Keratinocyte (primary cell): ENCODE results near the gene ZNF33B. TPM values are rescaled to one million over a fixed set of nuclear protein-coding genes. Genes with fewer than 3 reads are reported as not detected.

ENCODE experiments used
- DNase-seq: peaks from one replicate; pipeline ENCODE4 v3.0.0-alpha.2; 2011; ENCODE audit warnings: low read depth, missing footprints, low spot score
- FAIRE-seq: peaks from 2 replicates; lab custom pipeline; 2011; peaks lifted over from hg19 to GRCh38; lab: Jason Lieb, UNC
- H2AFZ ChIP-seq: 2 replicates; pipeline ENCODE4 v1.6.0; 2012; ENCODE audit warnings: low read length, control low read depth, inconsistent platforms; ENCODE audit not compliant: control insufficient read depth
- H3K27ac ChIP-seq: 2 replicates; pipeline ENCODE4 v1.5.1; 2011; ENCODE audit warnings: low read length; ENCODE audit not compliant: control insufficient read depth, insufficient read depth
- H3K27me3 ChIP-seq: 3 replicates; pipeline ENCODE4 v1.6.0; 2011; ENCODE audit warnings: low read length; ENCODE audit not compliant: control insufficient read depth, insufficient read depth; ENCODE audit errors: extremely low read depth
- H3K36me3 ChIP-seq, 2 experiments: 2 replicates in 1 of 2; 3 replicates in 1 of 2; pipeline ENCODE4 v1.5.1; 2011; ENCODE audit warnings: low read length in 2 of 2, mild to moderate bottlenecking in 1 of 2; ENCODE audit not compliant: control insufficient read depth in 2 of 2, insufficient read depth in 2 of 2; ENCODE audit errors: extremely low read depth in 1 of 2
- H3K4me1 ChIP-seq: 3 replicates; pipeline ENCODE4 v1.5.1; 2011; ENCODE audit warnings: low read length; ENCODE audit not compliant: control insufficient read depth, insufficient read depth; ENCODE audit errors: extremely low read depth
- H3K4me2 ChIP-seq: 3 replicates; pipeline ENCODE4 v1.6.0; 2011; ENCODE audit warnings: low read depth, low read length; ENCODE audit not compliant: control insufficient read depth, insufficient read depth; ENCODE audit errors: extremely low read depth
- H3K4me3 ChIP-seq, 3 experiments: fragments of 200-600 bp in 1 of 3; sonication (generic) in 1 of 3; 2 replicates in 2 of 3; 3 replicates in 1 of 3; pipeline ENCODE4 v1.5.1; 2011 to 2016; ENCODE audit warnings: low read length in 3 of 3, mild to moderate bottlenecking in 3 of 3, control low read depth in 2 of 3, inconsistent platforms in 1 of 3, low read depth in 1 of 3, mixed read lengths in 1 of 3, mixed run types in 1 of 3, moderate library complexity in 1 of 3; ENCODE audit not compliant: control insufficient read depth in 2 of 3, insufficient read depth in 2 of 3; ENCODE audit errors: extremely low read depth in 1 of 3
- H3K79me2 ChIP-seq: 2 replicates; pipeline ENCODE4 v1.6.0; 2012; ENCODE audit warnings: low read length; ENCODE audit not compliant: control insufficient read depth, insufficient read depth
- H3K9ac ChIP-seq: 3 replicates; pipeline ENCODE4 v1.6.0; 2011; ENCODE audit warnings: low read length; ENCODE audit not compliant: control insufficient read depth, insufficient read depth; ENCODE audit errors: extremely low read depth
- H3K9me1 ChIP-seq: 3 replicates; pipeline ENCODE4 v1.6.0; 2011; ENCODE audit warnings: low read length; ENCODE audit not compliant: control insufficient read depth, insufficient read depth; ENCODE audit errors: extremely low read depth
- H3K9me3 ChIP-seq: 2 replicates; pipeline ENCODE4 v1.5.1; 2012; ENCODE audit warnings: low read depth, low read length; ENCODE audit not compliant: control insufficient read depth
- H4K20me1 ChIP-seq: 3 replicates; pipeline ENCODE4 v1.6.0; 2011; ENCODE audit warnings: low read length; ENCODE audit not compliant: control insufficient read depth, insufficient read depth; ENCODE audit errors: extremely low read depth
- EZH2 ChIP-seq: IDR thresholded peaks from one replicate; pipeline ENCODE4 v1.6.1; 2012; ENCODE audit warnings: inconsistent platforms, mild to moderate bottlenecking, low read length, moderate library complexity
- dilution Hi-C: fragments of 300-500 bp; cut with MboI; formaldehyde crosslinking; loops from one replicate; pipeline ENCODE4 v1.7.0; 2020; ENCODE audit warnings: low sequenced_read_pairs; ENCODE audit not compliant: extremely low pct_ligation_motif_present
- polyA plus RNA-seq, 5 experiments: library from polyadenylated mRNA; depleted of rRNA in 3 of 5; stranded (reverse) in 3 of 5; stranded (forward) in 1 of 5; unstranded in 1 of 5; fragments of >200 nt; gene quantifications; 1 replicate in 1 of 5; 2 replicates in 3 of 5; 3 replicates in 1 of 5; pipeline versions ENCODE4 v1.2.1 to v1.2.3, GENCODE V29; 2011 to 2012; ENCODE audit warnings: missing spikeins in 2 of 5, low read depth in 1 of 5, low replicate concordance in 1 of 5
- small RNA-seq, 3 experiments: library from RNA; depleted of rRNA; stranded (forward); fragments of <200 nt; gene quantifications; one replicate each; pipeline ENCODE3, GENCODE V24; 2012; ENCODE audit warnings: low read depth in 3 of 3, low replicate concordance in 1 of 3; ENCODE audit not compliant: insufficient read length in 3 of 3
- TF ChIP-seq, protein P1 (sequence below), 3 experiments: IDR thresholded peaks in 1 of 3; conservative IDR thresholded peaks in 1 of 3; optimal IDR thresholded peaks in 1 of 3; 2 replicates in 2 of 3; 3 replicates in 1 of 3; pipeline versions ENCODE3 to v1.5.1; 2011; ENCODE audit warnings: low read length in 3 of 3, mild to moderate bottlenecking in 3 of 3, moderate library complexity in 2 of 3, control low read depth in 1 of 3, inconsistent platforms in 1 of 3; ENCODE audit not compliant: insufficient read depth in 2 of 3; ENCODE audit errors: extremely low read depth in 1 of 3

The ZNF33B gene
- polyA plus RNA-seq, 1 donor (not counting 4 experiments of a cell fraction or from before 2014, with no cell fraction given) = 9.4 TPM

DNA sequence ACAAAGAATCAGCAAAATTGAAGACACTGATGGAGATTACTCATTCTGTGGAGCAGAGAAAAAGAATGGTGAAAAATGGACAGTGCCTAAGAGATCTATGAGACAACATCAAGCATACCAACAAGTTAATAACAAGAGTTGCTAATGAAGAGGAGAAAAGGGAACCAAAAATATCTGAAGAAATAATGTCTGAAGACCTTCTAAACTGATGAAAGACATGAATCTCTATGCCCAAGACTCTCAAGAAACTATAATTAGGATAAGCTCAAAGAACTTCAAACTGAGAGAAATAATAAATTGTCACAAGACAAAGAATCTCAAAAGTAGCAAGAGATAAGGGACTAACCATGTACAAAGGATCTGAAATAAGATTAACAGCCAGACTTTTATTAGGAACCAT, 93.4 kb downstream of the ZNF33B start:
- Histone ChIP-seq H3K4me2 (no peak overlapping the region), H3K79me2 (no peaks in the 10 kb centered on the region), H3K36me3 (no peaks in the 10 kb centered on the region), H2AFZ (no peak overlapping the region), H3K4me3 (no peak overlapping the region), H3K9ac (no peak overlapping the region), H3K4me1 (no peaks in the 10 kb centered on the region), H3K27ac (no peak overlapping the region), H3K9me1 (no peaks in the 10 kb centered on the region), H3K9me3 (no peaks in the 10 kb centered on the region), H4K20me1 (no peaks in the 10 kb centered on the region), H3K27me3 (no peaks in the 10 kb centered on the region)
- DNase-seq (no peak), FAIRE-seq (no peak)
- TF ChIP-seq, protein P1, sequence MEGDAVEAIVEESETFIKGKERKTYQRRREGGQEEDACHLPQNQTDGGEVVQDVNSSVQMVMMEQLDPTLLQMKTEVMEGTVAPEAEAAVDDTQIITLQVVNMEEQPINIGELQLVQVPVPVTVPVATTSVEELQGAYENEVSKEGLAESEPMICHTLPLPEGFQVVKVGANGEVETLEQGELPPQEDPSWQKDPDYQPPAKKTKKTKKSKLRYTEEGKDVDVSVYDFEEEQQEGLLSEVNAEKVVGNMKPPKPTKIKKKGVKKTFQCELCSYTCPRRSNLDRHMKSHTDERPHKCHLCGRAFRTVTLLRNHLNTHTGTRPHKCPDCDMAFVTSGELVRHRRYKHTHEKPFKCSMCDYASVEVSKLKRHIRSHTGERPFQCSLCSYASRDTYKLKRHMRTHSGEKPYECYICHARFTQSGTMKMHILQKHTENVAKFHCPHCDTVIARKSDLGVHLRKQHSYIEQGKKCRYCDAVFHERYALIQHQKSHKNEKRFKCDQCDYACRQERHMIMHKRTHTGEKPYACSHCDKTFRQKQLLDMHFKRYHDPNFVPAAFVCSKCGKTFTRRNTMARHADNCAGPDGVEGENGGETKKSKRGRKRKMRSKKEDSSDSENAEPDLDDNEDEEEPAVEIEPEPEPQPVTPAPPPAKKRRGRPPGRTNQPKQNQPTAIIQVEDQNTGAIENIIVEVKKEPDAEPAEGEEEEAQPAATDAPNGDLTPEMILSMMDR (optimal IDR thresholded peaks at IDR 0.05 in 1 of 3, IDR thresholded peaks at IDR 0.05 in 1 of 3, conservative IDR thresholded peaks at IDR 0.05 in 1 of 3; ENCODE audit: extremely low read depth in 1 of 3, insufficient read depth in 2 of 3, low read length in 3 of 3) = no peak
- TF ChIP-seq EZH2 = no peak
- dilution Hi-C loops = no loop called here

DNA sequence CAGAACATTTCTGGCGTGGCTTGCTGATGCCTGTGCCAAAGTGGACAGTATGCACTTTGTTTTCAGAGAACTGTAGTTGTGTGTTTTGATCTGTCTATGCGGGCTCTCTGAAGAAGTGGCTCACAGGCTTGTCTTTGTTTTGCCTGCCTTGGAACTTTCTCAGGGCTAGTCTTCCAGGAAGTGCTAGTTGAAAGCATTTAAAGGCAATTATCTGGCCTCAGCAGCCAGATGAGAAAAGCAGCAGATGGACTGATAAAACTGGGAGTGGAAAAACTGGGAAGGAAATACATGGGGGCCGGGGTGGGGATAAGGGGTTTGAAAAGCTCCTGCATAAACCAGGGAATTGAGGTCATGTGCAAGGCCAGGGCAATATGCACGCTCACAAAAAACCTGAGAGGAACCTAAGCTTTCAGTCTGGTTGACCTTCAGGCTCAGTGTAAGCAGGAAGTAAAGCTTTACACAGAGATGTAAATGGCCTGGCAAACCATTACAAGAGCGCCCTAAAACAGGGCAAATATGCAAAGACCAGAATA, 94.5 kb downstream of the ZNF33B start:
- FAIRE-seq (no peak), DNase-seq (no peak)
- dilution Hi-C loops = no loop called here
- no peak overlapping the region for H2AFZ ChIP-seq
- no peak overlapping the region for H3K4me2 ChIP-seq
- H3K4me1 ChIP-seq = no peaks in the 10 kb centered on the region
- TF ChIP-seq, protein P1 (optimal IDR thresholded peaks at IDR 0.05 in 1 of 3, IDR thresholded peaks at IDR 0.05 in 1 of 3, conservative IDR thresholded peaks at IDR 0.05 in 1 of 3; ENCODE audit: extremely low read depth in 1 of 3, insufficient read depth in 2 of 3, low read length in 3 of 3) = no peak
- TF ChIP-seq EZH2 = no peak
- no peaks in the 10 kb centered on the region for H3K79me2 ChIP-seq
- no peak overlapping the region for H3K9ac ChIP-seq
- peaks cover 3% of the 10 kb centered on the region for H3K9me3 ChIP-seq
- no peak overlapping the region for H3K27ac ChIP-seq
- H3K36me3 ChIP-seq = no peaks in the 10 kb centered on the region
- H4K20me1 ChIP-seq = no peaks in the 10 kb centered on the region
- H3K9me1 ChIP-seq = no peaks in the 10 kb centered on the region
- no peaks in the 10 kb centered on the region for H3K27me3 ChIP-seq
- H3K4me3 ChIP-seq = no peak overlapping the region

Small RNAs within 50 kb of the gene (small RNA-seq; reads per million reads assigned to genes)
- gene AL022345.1 (0 reads per million in 3 experiments), gene AL022345.2 (0 reads per million in 3 experiments), gene AL022345.3 (0 reads per million in 3 experiments), gene FXYD6P1 (0 reads per million in 3 experiments), gene RNU6-1170P (0 reads per million in 3 experiments)

Other genes with a start within 250 kb of the ZNF33B start
- gene BMS1, start 144.2 kb upstream of the ZNF33B start, polyA plus RNA-seq = 6.1 to 11.4 TPM (median 8.6 TPM) in 3 replicates